IMR-90 (cell line): ENCODE results near the gene COL4A2.

Experiments
- BHLHE40 ChIP-seq: fragments of 150-350 bp; IDR thresholded peaks from 2 replicates; pipeline ENCODE4 v1.6.1; 2016; ENCODE audit warnings: mild to moderate bottlenecking, low read depth, low read length
- CEBPB ChIP-seq: IDR thresholded peaks from 2 replicates; pipeline ENCODE4 v1.6.1; 2012; ENCODE audit warnings: low read depth, low read length, improper control_type of control experiment
- POLR2A ChIP-seq: IDR thresholded peaks from 2 replicates; pipeline ENCODE4 v1.6.1; 2012; ENCODE audit warnings: mild to moderate bottlenecking, low read depth, low read length
- RAD21 ChIP-seq: IDR thresholded peaks from 2 replicates; pipeline ENCODE4 v1.6.1; 2012; ENCODE audit warnings: low read length, improper control_type of control experiment
- RCOR1 ChIP-seq: IDR thresholded peaks from 2 replicates; pipeline ENCODE4 v1.6.1; 2012; ENCODE audit warnings: mild to moderate bottlenecking, low read length, improper control_type of control experiment; ENCODE audit not compliant: insufficient replicate concordance
- RFX5 ChIP-seq: IDR thresholded peaks from 2 replicates; pipeline ENCODE4 v1.8.0; 2012; ENCODE audit warnings: low read depth, mild to moderate bottlenecking, low read length, moderate library complexity
- SMC3 ChIP-seq: fragments of 150-350 bp; IDR thresholded peaks from 2 replicates; pipeline ENCODE4 v1.6.1; 2016; ENCODE audit warnings: low read depth, mild to moderate bottlenecking, antibody characterized with exemption, low read length, moderate library complexity
- TF ChIP-seq, protein P1 (sequence below): conservative IDR thresholded peaks from 2 replicates; pipeline ENCODE4 v1.5.1; 2012; ENCODE audit warnings: mild to moderate bottlenecking, low read depth, low read length, improper control_type of control experiment

DNA sequence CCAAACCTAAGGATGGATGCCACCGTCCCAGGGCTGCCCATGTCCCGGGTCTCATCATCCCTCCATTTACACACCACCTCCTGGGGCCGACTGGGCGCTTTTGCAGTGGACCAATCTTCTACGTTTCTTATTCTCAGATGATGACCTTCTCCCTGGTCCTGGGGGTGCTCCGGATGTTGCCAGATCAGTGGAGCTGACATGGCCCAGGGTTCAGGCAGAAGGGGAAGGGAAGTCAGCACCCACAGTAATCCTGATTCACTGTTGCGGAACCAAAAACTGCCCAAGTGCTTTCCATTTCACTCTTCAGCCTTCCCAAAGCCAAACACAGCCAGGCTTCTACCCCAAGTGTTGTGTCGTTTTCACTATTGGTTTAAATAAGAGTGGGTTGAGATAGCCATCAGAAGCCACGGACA, 224.6 kb downstream of the COL4A2 start:
- TF ChIP-seq SMC3 (no peak), RAD21 (no peak), CEBPB (no peak), POLR2A (no peak), BHLHE40 (no peak), RFX5 (no peak), RCOR1 (no peak)
- TF ChIP-seq, protein P1, sequence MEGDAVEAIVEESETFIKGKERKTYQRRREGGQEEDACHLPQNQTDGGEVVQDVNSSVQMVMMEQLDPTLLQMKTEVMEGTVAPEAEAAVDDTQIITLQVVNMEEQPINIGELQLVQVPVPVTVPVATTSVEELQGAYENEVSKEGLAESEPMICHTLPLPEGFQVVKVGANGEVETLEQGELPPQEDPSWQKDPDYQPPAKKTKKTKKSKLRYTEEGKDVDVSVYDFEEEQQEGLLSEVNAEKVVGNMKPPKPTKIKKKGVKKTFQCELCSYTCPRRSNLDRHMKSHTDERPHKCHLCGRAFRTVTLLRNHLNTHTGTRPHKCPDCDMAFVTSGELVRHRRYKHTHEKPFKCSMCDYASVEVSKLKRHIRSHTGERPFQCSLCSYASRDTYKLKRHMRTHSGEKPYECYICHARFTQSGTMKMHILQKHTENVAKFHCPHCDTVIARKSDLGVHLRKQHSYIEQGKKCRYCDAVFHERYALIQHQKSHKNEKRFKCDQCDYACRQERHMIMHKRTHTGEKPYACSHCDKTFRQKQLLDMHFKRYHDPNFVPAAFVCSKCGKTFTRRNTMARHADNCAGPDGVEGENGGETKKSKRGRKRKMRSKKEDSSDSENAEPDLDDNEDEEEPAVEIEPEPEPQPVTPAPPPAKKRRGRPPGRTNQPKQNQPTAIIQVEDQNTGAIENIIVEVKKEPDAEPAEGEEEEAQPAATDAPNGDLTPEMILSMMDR = no peak
